Effector memory CD8-positive, alpha-beta T cell (primary cell): Measurements from ENCODE around the gene SYNC.
A peak's percentile ranks its signal among the peaks of the same experiment; 100 is the strongest.
"Not testable (repeated sequence)": the region's sequence is repeated elsewhere in the genome, so short reads cannot be mapped to it uniquely, and the experiment has no call there.

Experiments
- ATAC-seq: fragments of 150-1000 bp; cut with Tn5 transposase; replicated peaks from 2 replicates; pipeline ENCODE4 v1.10.0; 2021; ENCODE audit warnings: mild to moderate bottlenecking, moderate library complexity
- DNase-seq, 3 experiments: peaks; one replicate each; pipeline ENCODE4 v3.0.0; 2021
- H3K27ac Mint-ChIP-seq, 2 donors: one replicate each; pipeline ENCODE4 v1.8.0; 2022; ENCODE audit warnings: mild to moderate bottlenecking in 2 of 2, mixed read lengths in 2 of 2, moderate library complexity in 2 of 2
- H3K27me3 Mint-ChIP-seq, 2 donors: one replicate each; pipeline ENCODE4 v1.8.0; 2022; ENCODE audit warnings: mixed read lengths in 2 of 2
- H3K36me3 Mint-ChIP-seq: one replicate; pipeline ENCODE4 v1.8.0; 2022; ENCODE audit warnings: mild to moderate bottlenecking, moderate library complexity, mixed read lengths; ENCODE audit not compliant: insufficient read depth
- H3K4me1 Mint-ChIP-seq, 2 donors: one replicate each; pipeline ENCODE4 v1.8.0; 2022; ENCODE audit warnings: low read depth in 2 of 2, mixed read lengths in 2 of 2
- H3K4me3 Mint-ChIP-seq, 2 donors: one replicate each; pipeline ENCODE4 v1.8.0; 2022; ENCODE audit warnings: mild to moderate bottlenecking in 2 of 2, mixed read lengths in 2 of 2, moderate library complexity in 2 of 2
- H3K9me3 Mint-ChIP-seq, 2 donors: one replicate each; pipeline ENCODE4 v1.8.0; 2022; ENCODE audit warnings: mixed read lengths in 2 of 2

The SYNC gene

DNA sequence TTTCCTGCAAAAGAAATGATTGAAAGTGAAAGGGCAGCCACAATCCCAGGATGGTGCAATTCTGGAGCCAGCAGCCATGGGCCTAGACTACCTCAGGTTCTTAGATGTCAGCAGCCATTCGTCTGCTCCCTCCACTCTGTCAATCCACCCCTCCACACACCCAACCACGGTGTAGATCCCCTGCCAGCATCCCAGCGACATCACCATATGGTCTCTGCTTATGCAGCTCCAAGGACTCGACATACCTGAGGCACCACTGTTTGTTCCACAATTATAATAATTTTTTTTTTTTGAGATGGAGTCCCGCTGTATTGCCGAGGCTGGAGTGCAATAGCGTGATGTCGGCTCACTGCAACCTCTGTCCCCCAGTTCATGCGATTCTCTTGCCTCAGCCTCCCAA is 6.5 kb downstream of the SYNC start:
- Mint-ChIP-seq H3K9me3 (no peaks in the 10 kb centered on the region), H3K36me3 (peaks cover 3% of the 10 kb centered on the region), H3K27me3 (peaks cover 2 to 8% of the 10 kb centered on the region in 2 donors), H3K4me1 (peaks cover 0 to 3% of the 10 kb centered on the region in 2 donors), H3K4me3 (no peak overlapping the region), H3K27ac (no peak overlapping the region)
- DNase-seq (no peak), ATAC-seq (no peak)

DNA sequence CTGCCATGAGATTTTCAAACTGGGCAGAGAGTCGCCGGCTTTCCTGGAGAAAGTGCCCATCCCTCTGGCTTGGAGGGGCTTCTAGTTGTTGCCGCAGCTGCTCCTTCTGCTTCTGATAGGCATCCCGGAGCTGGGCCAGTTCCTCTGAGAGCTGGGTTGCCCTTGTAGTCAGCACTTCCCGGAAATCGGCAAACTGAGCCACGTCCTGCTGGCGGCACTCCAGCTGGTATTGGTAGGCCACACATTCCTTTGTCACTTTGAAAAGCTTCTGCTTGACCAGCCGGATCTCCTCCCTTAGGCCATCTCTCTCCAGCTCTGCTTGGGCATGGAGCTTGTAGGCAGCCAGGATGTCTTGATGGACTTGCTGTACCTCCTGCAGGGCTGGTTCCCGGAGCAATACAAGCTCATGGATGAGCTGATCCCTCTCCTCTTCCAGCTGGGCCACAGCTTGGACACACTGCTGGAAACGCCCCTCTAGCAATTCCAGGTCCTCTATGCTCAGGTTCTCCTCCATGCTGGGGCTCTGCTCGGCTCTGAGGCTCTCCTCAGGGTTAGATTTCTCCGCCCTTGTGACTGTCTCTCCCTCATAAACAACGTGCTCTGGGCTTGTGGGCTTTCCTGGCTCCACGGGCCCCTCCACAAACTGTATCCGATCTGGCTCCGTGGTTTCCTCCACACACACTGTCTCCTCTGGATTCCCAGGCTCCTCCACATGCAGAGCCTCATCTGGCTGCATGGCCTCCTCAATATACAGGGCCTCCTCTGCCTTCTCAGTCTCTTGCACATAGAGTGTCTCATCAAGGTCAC is 7.3 kb downstream of the SYNC start:
- peaks cover 0 to 6% of the 10 kb centered on the region in 2 donors for H3K27me3 Mint-ChIP-seq
- no peak overlapping the region for H3K4me3 Mint-ChIP-seq
- H3K4me1 Mint-ChIP-seq = peaks cover 0 to 3% of the 10 kb centered on the region in 2 donors
- peak overlapping the region in 1 of 2 donors; percentile 15 for H3K27ac Mint-ChIP-seq
- ATAC-seq (no peak), DNase-seq (no peak)
- H3K36me3 Mint-ChIP-seq = peaks cover 3% of the 10 kb centered on the region
- no peaks in the 10 kb centered on the region for H3K9me3 Mint-ChIP-seq

DNA sequence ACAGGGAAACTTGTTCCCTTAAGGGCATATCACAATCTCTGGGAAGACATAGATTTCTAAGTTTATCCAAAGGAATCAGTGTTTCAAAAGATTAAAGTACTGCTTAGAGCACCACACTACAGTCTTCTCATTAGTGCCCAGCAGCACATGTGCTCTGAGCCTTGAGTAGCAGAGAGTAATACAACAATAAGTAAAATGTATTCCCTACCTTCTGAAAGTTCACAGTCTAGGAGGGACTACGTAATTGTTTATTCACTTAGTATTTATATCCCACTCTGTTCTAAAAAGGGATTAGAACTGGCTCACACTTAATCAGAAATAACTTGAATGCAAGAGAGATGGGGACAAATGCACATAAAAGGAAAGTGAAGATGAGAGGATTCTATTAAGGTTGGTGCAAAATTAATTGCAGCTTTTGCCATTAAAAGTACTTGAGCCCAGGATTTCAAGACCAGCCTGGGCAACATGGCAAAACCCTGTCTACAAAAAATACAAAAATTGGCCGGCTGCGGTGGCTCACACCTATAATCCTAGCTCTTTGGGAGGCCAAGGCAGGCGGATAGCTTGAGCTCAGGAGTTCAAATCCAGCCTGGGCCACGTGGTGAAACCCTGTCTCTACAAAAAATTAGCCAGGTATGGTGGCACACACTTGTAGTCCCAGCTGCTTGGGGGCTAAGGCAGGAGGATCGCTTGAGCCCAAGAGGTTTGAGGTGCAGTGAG is 9.0 kb downstream of the SYNC start:
- ATAC-seq (no peak), DNase-seq (no peak)
- Mint-ChIP-seq H3K9me3 (no peaks in the 10 kb centered on the region), H3K4me3 (no peak overlapping the region), H3K27me3 (no peaks in the 10 kb centered on the region), H3K36me3 (peaks cover 3% of the 10 kb centered on the region), H3K4me1 (peaks cover 0 to 3% of the 10 kb centered on the region in 2 donors), H3K27ac (no peak overlapping the region)

- Mint-ChIP-seq H3K27ac (peak overlapping the region in 1 of 2 donors; percentile 90), H3K4me1 (no peaks in the 10 kb centered on the region), H3K9me3 (no peaks in the 10 kb centered on the region), H3K36me3 (peaks cover 37% of the 10 kb centered on the region), H3K4me3 (no peak overlapping the region), H3K27me3 (no peaks in the 10 kb centered on the region)
- DNase-seq (no peak), ATAC-seq (no peak)
Observed at GRCh38 chr1:32686387-32686786, 16.2 kb downstream of the SYNC start.

- Mint-ChIP-seq H3K4me1 (no peaks in the 10 kb centered on the region), H3K27me3 (no peaks in the 10 kb centered on the region), H3K27ac (peak overlapping the region in 1 of 2 donors; percentile 90), H3K4me3 (no peak overlapping the region), H3K36me3 (peaks cover 45% of the 10 kb centered on the region), H3K9me3 (no peaks in the 10 kb centered on the region)
- no peak for ATAC-seq
- DNase-seq = no peak
Observed at GRCh38 chr1:32685498-32685897, 17.1 kb downstream of the SYNC start.

DNA sequence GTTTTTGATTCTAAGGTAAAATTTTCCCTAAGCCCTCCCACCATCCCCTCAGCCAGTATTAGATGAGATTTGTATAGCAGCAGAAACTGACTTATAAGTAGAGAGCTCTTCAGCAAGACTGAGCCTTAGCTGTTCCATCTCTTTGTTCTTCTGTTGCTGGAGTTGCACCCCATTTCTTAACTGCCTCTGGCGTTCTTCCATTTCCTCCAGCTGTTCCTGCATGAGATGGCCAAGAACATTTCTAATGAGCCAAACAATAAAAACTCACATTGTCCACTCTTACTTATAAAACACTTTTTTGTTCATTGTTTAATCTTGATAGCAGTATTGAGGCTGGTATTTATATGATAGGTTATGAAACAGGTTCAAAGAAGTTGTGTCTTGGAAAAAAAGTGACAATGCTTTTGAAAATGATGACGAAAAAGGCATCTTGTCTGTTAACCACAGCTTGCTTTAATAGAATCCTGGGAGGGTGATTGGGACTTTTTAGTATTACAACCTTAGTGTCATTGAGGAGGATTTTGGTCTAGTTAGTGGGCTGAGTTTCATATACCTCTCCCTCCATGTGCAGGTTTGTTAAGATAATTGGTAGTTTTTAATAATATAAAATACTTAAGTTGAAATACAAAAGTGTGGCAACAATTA is 18.3 kb downstream of the SYNC start:
- no peaks in the 10 kb centered on the region for H3K27me3 Mint-ChIP-seq
- H3K4me1 Mint-ChIP-seq = no peaks in the 10 kb centered on the region
- H3K27ac Mint-ChIP-seq = peak overlapping the region; percentile 68 to 78
- ATAC-seq (no peak), DNase-seq (no peak)
- no peak overlapping the region for H3K4me3 Mint-ChIP-seq
- no peaks in the 10 kb centered on the region for H3K9me3 Mint-ChIP-seq
- H3K36me3 Mint-ChIP-seq = peaks cover 57% of the 10 kb centered on the region

DNA sequence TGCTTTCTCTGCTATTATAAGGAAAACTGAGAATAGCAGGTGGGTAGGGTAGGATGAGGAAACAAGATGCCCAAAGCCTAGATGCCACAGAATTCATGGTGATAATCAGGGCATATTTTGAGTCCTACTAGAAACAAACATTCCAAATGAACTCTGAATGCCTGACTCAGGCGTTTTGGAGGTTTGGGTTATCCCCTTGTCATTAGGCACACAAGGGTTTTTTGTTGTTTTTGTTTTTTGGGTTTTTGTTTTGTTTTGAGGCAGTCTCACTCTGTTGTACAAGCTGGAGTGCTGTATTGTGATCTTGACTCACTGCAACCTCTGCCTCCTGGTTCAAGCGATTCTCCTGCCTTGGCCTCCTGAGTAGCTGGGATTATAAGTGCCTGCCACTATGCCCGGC is 19.2 kb downstream of the SYNC start:
- Mint-ChIP-seq H3K4me1 (no peaks in the 10 kb centered on the region), H3K36me3 (peaks cover 63% of the 10 kb centered on the region), H3K27me3 (no peaks in the 10 kb centered on the region), H3K27ac (peak overlapping the region; percentile 68 to 78), H3K4me3 (no peak overlapping the region), H3K9me3 (no peaks in the 10 kb centered on the region)
- no peak for ATAC-seq
- DNase-seq = no peak

GRCh38 chr1:32681999-32682398 is 20.6 kb downstream of the SYNC start:
- Mint-ChIP-seq H3K27ac (peak overlapping the region in 1 of 2 donors; percentile 61), H3K4me1 (peaks cover 0 to 5% of the 10 kb centered on the region in 2 donors), H3K4me3 (no peak overlapping the region), H3K36me3 (peaks cover 75% of the 10 kb centered on the region), H3K27me3 (no peaks in the 10 kb centered on the region), H3K9me3 (no peaks in the 10 kb centered on the region)
- DNase-seq (no peak), ATAC-seq (no peak)

DNA sequence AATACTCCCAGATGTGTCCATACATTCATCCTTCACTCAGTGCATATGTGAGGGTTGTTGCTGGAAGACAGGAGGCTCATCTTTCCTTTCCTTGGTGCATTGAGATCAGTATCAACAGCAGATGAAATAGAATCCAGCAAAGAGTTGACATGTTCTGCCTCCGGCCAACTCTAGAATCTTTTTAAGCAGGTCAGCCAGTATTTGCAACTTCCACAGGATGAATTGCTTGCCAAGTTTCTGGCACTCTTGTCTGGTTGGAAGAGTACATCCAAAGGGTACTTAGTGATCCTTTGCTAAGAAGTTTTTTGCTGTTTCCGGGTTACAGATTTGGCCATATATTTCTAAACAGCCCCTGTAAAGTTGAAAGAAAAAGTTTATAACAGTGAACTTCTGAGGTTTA is 21.1 kb downstream of the SYNC start:
- no peak for ATAC-seq
- Mint-ChIP-seq H3K27me3 (no peaks in the 10 kb centered on the region), H3K4me1 (peaks cover 0 to 5% of the 10 kb centered on the region in 2 donors), H3K27ac (peak overlapping the region in 1 of 2 donors; percentile 61), H3K9me3 (no peaks in the 10 kb centered on the region), H3K36me3 (peaks cover 79% of the 10 kb centered on the region), H3K4me3 (no peak overlapping the region)
- DNase-seq = no peak

DNA sequence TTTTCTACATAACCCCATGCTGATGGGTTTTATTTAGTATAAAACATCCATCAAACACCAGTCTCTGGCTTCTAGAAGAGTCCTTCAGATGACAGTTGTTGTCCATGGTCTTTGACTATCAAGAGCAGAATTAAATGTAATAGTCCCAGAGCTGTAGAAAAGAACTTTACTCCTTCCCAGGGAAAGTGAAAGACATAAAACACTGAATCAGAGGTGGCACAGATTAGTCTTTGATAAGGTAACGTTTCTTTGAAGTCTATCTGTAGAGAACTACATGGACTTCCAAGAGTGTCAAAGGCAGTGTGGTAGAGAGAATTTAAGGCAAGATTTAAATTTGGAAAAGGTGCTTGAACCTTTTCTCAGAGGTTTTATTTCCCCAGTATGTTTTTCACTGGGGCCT is 21.9 kb downstream of the SYNC start:
- no peaks in the 10 kb centered on the region for H3K27me3 Mint-ChIP-seq
- ATAC-seq = no peak
- peaks cover 84% of the 10 kb centered on the region for H3K36me3 Mint-ChIP-seq
- H3K27ac Mint-ChIP-seq = peak overlapping the region in 1 of 2 donors; percentile 32
- no peaks in the 10 kb centered on the region for H3K9me3 Mint-ChIP-seq
- peaks cover 0 to 5% of the 10 kb centered on the region in 2 donors for H3K4me1 Mint-ChIP-seq
- no peak for DNase-seq
- H3K4me3 Mint-ChIP-seq = no peak overlapping the region

GRCh38 chr1:32679993-32680392 is 22.6 kb downstream of the SYNC start:
- H3K36me3 Mint-ChIP-seq = peaks cover 89% of the 10 kb centered on the region
- not testable (repeated sequence) for H3K9me3 Mint-ChIP-seq, ATAC-seq

GRCh38 chr1:32676945-32677344 is 25.6 kb downstream of the SYNC start:
- no peaks in the 10 kb centered on the region for H3K27me3 Mint-ChIP-seq
- H3K4me3 Mint-ChIP-seq = no peak overlapping the region
- peaks cover 0 to 9% of the 10 kb centered on the region in 2 donors for H3K4me1 Mint-ChIP-seq
- no peaks in the 10 kb centered on the region for H3K9me3 Mint-ChIP-seq
- peaks cover 96% of the 10 kb centered on the region for H3K36me3 Mint-ChIP-seq
- no peak for DNase-seq
- ATAC-seq = no peak
- H3K27ac Mint-ChIP-seq = no peak overlapping the region

More at GRCh38 chr1:32679993-32680392, 22.6 kb downstream of the SYNC start:
- H3K4me3 Mint-ChIP-seq, DNase-seq, H3K4me1 Mint-ChIP-seq, H3K27me3 Mint-ChIP-seq: not testable (repeated sequence)
- H3K27ac Mint-ChIP-seq = peak overlapping the region in 1 of 2 donors; percentile 32

- not testable (repeated sequence) for ATAC-seq, DNase-seq, H3K9me3 Mint-ChIP-seq, H3K4me1 Mint-ChIP-seq, H3K27me3 Mint-ChIP-seq, H3K4me3 Mint-ChIP-seq
- Mint-ChIP-seq H3K36me3 (peaks cover 95% of the 10 kb centered on the region), H3K27ac (peak overlapping the region in 1 of 2 donors; percentile 44)
Observed at GRCh38 chr1:32668716-32669115, 33.9 kb downstream of the SYNC start.
